ENCODE measurements around the gene PIP5K1C.

The PIP5K1C gene

DNA sequence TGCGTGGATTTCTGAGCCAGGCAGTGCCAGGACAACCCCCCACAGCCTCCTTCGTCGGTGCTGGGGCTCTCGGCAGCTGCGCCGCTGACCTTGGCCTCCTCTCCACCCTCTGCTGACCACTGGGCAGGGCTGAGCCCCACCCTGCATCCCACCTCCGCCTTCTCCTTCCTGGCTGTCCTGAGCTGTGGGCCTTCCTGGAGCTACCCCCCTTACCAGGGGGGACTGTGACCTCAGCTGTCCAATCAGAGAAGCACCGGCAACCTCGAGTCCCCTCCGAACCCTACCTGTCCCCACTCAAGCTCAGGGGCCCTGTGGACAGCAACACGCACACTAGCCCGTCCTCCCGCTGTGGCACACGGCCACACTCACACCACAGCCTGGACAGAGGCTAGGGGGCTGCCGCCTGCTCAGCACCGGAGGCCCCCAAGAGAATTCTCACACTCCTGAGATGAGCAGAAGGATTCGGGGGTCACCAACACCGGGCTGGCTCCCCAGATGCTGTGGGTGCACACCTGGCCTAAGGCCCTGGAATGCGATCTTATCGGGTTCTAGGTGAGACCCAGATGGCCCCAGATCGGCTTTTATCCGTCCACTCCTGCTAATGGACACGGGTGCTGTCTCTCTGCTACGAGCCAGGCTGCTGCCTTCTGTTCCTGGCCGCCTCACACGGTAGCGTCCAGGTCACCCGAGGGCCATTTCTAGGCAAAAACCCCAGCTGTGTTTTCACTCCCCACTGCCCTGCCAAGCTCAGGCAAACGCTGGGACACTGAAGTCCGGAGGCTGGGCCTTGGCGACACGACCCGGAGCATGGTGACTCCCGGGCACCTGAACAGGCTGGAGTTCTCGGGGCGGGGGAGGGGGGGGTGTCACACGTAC lies 41.2 kb downstream of the PIP5K1C start:
- Histone ChIP-seq H3K9ac (ENCODE audit: insufficient read length) (no peak overlapping the region), H3K9me3 (ENCODE audit: low read depth, low read length) (no peaks in the 10 kb centered on the region)

DNA sequence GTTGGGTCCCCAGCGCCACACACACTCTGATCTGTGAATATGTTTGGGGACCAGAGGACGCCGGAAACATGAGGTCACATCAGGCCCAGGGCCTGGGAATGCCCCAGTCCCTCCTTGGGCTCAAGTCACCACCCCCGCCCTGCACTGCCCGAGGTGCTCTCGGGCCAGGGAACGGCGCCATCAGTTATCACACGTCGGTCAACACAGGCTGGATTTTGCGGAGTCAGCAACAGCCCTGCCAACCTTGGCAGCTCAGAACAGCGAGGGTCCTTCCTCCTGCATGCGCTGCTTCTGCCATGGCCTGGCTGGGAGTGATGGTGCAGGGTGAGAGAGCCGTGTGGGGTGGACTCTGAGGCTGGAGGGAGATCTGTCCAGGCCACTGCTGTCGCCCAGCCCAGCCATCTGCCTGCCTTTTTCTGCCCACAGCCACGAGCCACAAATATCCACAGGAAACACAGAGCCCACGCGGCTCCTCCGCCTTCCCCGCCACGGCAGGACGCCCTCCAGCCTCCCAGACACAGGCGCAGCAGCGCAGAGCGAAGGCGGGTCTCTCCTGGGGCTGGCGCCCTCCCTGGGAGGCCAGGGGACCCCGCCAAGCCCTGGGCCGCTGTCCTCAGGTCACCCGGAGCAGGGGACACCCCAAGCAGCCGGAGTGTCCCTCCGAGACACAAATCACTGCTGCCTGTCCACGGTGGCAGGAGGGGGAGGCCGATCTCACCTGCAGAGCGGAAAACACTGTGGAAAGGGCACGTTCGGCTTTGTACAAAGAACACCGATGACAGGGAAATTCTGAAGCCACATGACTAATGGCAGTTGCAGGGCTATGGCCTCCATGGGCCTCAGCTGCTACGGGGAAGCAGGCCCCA lies 42.0 kb downstream of the PIP5K1C start:
- no peak for DNase-seq (ENCODE audit: low read depth, low spot score)
- H3K36me3 ChIP-seq (ENCODE audit: insufficient read depth, low read length): no peaks in the 10 kb centered on the region

More for the DNA sequence above, 41.2 kb downstream of the PIP5K1C start:
- H3K27ac ChIP-seq: no peak overlapping the region
- no peak for DNase-seq (ENCODE audit: low read depth, low spot score)
- H3K36me3 ChIP-seq (ENCODE audit: insufficient read depth, low read length): no peaks in the 10 kb centered on the region
- no peak for TF ChIP-seq FOXP2 (optimal IDR thresholded peaks at IDR 0.05; ENCODE audit: control extremely low read depth, extremely low read length, insufficient read depth)
- no peak for TF ChIP-seq POLR2AphosphoS5 (IDR thresholded peaks at IDR 0.05; ENCODE audit: borderline replicate concordance, low read depth, low read length)
- TF ChIP-seq EZH2 (IDR thresholded peaks at IDR 0.05): no peak
- no peak overlapping the region for H3K4me3 ChIP-seq

DNA sequence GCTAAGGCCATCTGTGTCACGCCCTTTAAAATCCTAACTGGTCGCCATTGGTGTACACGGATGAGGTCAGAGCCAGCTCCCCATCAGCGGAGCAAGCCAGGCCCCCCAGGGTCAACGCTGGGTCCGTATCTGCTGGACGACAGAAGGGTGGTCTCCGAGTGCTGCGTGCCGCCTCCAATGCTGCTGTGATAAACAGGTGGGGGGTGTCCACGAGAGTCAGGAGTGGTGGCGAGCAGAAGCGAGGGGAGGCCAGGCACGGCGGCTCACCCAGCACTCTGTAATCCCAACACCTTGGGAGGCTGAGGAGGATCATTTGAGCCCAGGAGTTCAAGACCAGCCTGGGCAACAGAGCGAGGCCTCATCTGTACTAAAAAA lies 42.9 kb downstream of the PIP5K1C start:
- TF ChIP-seq EZH2 (IDR thresholded peaks at IDR 0.05) (no peak), FOXP2 (optimal IDR thresholded peaks at IDR 0.05; ENCODE audit: control extremely low read depth, extremely low read length, insufficient read depth) (no peak), POLR2AphosphoS5 (IDR thresholded peaks at IDR 0.05; ENCODE audit: borderline replicate concordance, low read depth, low read length) (no peak)
- no peak overlapping the region for H3K27ac ChIP-seq
- DNase-seq (ENCODE audit: low read depth, low spot score): no peak
- H3K9ac ChIP-seq (ENCODE audit: insufficient read length): no peak overlapping the region
- no peaks in the 10 kb centered on the region for H3K9me3 ChIP-seq (ENCODE audit: low read depth, low read length)
- no peak overlapping the region for H3K4me3 ChIP-seq
- no peaks in the 10 kb centered on the region for H3K36me3 ChIP-seq (ENCODE audit: insufficient read depth, low read length)

More for the DNA sequence above, 42.0 kb downstream of the PIP5K1C start:
- H3K9me3 ChIP-seq (ENCODE audit: low read depth, low read length): no peaks in the 10 kb centered on the region
- H3K27ac ChIP-seq: no peak overlapping the region
- H3K4me3 ChIP-seq: no peak overlapping the region
- TF ChIP-seq FOXP2 (optimal IDR thresholded peaks at IDR 0.05; ENCODE audit: control extremely low read depth, extremely low read length, insufficient read depth) (no peak), POLR2AphosphoS5 (IDR thresholded peaks at IDR 0.05; ENCODE audit: borderline replicate concordance, low read depth, low read length) (no peak), EZH2 (IDR thresholded peaks at IDR 0.05) (no peak)
- H3K9ac ChIP-seq (ENCODE audit: insufficient read length): no peak overlapping the region

DNA sequence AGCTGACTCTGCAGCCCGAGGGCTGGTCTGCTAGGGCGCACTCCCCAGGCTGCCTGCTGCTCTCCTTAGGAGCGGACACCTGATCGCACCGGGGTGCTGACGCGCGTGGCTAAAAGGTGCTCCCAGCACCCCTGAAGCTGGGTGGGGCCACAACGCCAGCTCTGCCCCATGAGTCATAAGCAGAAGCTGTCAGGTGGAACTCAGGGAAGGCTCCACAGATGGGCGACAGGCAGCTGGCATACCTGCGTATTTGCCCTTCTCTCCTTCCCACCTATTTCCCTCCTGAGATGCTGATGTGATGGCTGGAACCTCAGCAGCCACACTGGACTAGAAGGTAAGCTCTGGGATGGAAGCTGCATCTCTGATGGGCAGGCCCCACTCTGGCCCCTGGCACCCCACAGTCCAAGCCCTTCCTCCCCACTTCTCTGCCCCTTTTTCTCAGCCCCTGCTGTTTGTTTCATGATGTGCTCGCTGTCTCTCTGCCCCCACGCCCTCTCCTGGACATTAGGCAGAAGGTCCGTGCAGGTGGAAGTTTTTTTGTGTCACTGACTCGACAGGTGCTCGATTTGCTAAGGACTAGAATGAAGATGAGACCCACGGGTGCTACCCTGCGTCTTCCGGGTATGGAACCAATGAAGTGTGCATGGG lies 43.4 kb downstream of the PIP5K1C start:
- Histone ChIP-seq H3K9me3 (ENCODE audit: low read depth, low read length) (no peaks in the 10 kb centered on the region), H3K36me3 (ENCODE audit: insufficient read depth, low read length) (no peaks in the 10 kb centered on the region), H3K9ac (ENCODE audit: insufficient read length) (no peak overlapping the region), H3K4me3 (no peak overlapping the region), H3K27ac (no peak overlapping the region)
- DNase-seq (ENCODE audit: low read depth, low spot score): no peak
- no peak for TF ChIP-seq POLR2AphosphoS5 (IDR thresholded peaks at IDR 0.05; ENCODE audit: borderline replicate concordance, low read depth, low read length)
- no peak for TF ChIP-seq FOXP2 (optimal IDR thresholded peaks at IDR 0.05; ENCODE audit: control extremely low read depth, extremely low read length, insufficient read depth)
- TF ChIP-seq EZH2 (IDR thresholded peaks at IDR 0.05): no peak

DNA sequence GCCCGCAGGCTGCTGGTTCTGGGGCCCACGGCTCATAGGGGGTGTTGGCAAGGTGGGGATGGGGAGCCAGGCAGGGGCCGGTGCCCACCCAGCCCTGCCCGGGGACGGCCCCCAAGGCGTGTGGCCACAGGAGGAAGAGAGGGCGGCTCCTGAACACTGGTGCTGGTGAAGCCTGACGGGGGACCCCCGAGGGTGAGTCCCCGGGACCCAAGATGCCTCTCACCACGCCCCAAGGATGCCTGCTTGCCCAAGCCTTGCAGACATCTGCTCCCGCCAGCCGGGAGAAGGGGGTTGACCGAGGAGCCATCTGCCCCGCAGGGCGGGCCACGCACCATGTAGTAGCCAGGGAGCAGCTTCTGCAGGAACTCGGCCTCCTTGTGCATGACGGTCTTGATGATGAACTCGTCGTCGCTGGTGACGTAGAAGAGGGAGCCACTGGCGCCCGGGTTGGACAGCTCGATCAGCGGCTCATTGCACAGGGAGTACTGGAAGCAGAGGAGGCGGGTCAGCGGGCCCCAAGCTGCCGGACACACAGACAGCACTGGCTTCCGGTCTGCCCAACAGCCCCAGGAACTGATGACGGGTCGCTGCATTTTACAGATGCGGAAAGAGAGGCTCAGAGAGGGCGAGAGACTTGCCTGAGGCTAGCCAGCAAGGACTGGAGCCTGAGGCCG lies 44.1 kb downstream of the PIP5K1C start:
- Histone ChIP-seq H3K27ac (no peak overlapping the region), H3K4me3 (no peak overlapping the region), H3K9ac (ENCODE audit: insufficient read length) (no peak overlapping the region), H3K36me3 (ENCODE audit: insufficient read depth, low read length) (no peaks in the 10 kb centered on the region), H3K9me3 (ENCODE audit: low read depth, low read length) (no peaks in the 10 kb centered on the region)
- no peak for DNase-seq (ENCODE audit: low read depth, low spot score)
- no peak for TF ChIP-seq FOXP2 (optimal IDR thresholded peaks at IDR 0.05; ENCODE audit: control extremely low read depth, extremely low read length, insufficient read depth)
- TF ChIP-seq POLR2AphosphoS5 (IDR thresholded peaks at IDR 0.05; ENCODE audit: borderline replicate concordance, low read depth, low read length): no peak
- TF ChIP-seq EZH2 (IDR thresholded peaks at IDR 0.05): no peak

DNA sequence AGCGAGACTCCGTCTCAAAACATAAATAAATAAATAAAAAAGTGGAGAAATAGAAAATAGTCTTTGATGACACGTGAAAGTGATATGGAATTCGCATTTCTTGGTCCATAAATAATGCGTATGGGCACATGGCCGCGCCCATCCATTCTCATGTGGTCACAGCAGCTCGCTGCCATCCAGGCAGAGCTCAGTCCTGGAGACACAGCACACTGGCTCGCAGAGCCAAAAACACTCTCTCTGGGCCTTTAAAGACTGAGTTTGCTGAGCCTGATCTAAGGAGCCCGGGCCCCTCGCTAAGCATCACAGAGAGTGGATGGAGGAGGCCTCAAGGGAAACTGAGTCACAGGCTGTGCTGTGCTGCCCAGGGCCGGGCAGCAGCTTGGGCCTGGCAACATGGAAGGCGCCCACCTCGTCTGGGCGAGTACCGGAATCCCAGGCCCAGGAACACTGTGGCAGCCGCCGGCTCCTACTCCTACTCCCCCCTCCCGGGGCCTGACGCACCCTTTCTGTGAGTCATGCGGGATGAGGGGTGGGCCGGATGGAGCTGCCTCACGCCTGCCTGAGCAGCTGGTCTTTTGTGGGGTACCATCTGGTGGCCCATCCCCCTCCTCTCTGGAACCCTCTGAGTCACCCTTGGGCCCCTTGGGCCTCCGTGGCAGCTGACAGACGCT lies 44.7 kb downstream of the PIP5K1C start:
- Histone ChIP-seq H3K9ac (ENCODE audit: insufficient read length) (no peak overlapping the region), H3K36me3 (ENCODE audit: insufficient read depth, low read length) (no peaks in the 10 kb centered on the region), H3K9me3 (ENCODE audit: low read depth, low read length) (no peaks in the 10 kb centered on the region), H3K27ac (no peak overlapping the region), H3K4me3 (no peak overlapping the region)
- no peak for DNase-seq (ENCODE audit: low read depth, low spot score)
- TF ChIP-seq EZH2 (IDR thresholded peaks at IDR 0.05): no peak
- TF ChIP-seq FOXP2 (optimal IDR thresholded peaks at IDR 0.05; ENCODE audit: control extremely low read depth, extremely low read length, insufficient read depth): no peak
- TF ChIP-seq POLR2AphosphoS5 (IDR thresholded peaks at IDR 0.05; ENCODE audit: borderline replicate concordance, low read depth, low read length): no peak

DNA sequence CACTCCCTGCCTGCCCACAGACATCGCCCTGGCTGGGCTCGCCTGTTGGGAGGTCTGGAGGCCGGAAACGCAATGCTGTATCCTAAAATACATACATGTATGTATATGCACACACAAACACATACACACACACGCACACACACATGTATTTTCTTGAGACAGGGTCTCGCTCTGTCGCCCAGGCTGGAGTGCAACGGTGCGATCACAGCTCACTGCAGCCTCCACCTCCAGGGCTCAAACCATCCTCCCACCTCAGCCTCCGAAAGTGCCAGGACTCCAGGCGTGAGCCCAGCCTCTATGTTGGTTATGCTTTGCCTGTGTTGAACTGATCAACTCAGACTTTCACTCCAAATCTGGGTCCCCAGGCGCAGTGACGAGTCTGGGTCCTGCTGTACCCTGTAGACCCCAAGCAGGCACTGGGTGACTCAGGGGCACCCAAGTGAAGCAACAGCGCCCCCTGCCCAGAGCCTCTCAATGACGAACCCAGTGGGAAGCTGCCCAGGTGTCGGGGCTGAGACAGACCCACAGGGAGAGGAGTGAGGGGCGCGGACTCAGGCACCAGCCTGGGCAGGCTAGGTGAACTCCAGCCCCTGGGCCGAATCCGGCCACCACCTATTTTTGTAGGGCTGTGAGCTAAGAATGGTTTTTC lies 46.3 kb downstream of the PIP5K1C start:
- no peak for DNase-seq (ENCODE audit: low read depth, low spot score)
- TF ChIP-seq POLR2AphosphoS5 (IDR thresholded peaks at IDR 0.05; ENCODE audit: borderline replicate concordance, low read depth, low read length) (no peak), FOXP2 (optimal IDR thresholded peaks at IDR 0.05; ENCODE audit: control extremely low read depth, extremely low read length, insufficient read depth) (no peak), EZH2 (IDR thresholded peaks at IDR 0.05) (no peak)
- Histone ChIP-seq H3K9ac (ENCODE audit: insufficient read length) (no peak overlapping the region), H3K27ac (no peak overlapping the region), H3K9me3 (ENCODE audit: low read depth, low read length) (no peaks in the 10 kb centered on the region), H3K4me3 (no peak overlapping the region), H3K36me3 (ENCODE audit: insufficient read depth, low read length) (no peaks in the 10 kb centered on the region)
